ENCODE results near the gene XPR1. TPM values are rescaled to one million over a fixed set of nuclear protein-coding genes. Genes with fewer than 3 reads are reported as not detected.

XPR1 gene
- total and polyA plus RNA-seq, 2 donors (not counting 1 experiment from before 2014, with no cell fraction given) = 2.8 to 22.3 TPM

DNA sequence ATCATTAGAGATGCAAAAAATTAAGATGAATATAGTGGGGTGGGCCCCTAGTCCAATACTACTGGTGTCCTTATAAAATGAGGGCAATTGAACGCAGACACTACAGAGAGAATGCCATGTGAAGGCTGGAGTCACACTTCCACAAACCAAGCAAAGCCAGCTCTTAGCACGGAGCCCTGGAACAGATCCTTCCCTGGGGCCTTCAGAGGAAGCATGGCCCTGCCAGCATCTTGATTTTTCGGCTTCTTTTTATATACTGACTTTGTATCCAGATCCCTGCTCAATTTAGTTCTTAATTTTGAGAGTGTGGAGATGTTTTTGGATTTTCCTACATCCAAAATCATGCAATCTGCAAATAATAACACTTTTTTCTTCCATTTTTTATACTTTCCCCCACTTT is 270.7 kb downstream of the XPR1 start:
- peaks cover 0 to 4% (median 0%) of the 10 kb centered on the region in 3 donors for H3K9me3 ChIP-seq (ENCODE audit: control extremely low read depth in 1 of 3, control insufficient read depth in 2 of 3, insufficient read depth in 1 of 3, low read length in 2 of 3)
- DNase-seq = no peak
- H3K27me3 ChIP-seq (replicated peaks in 1 of 4; ENCODE audit: control extremely low read depth in 1 of 4, control insufficient read depth in 3 of 4, insufficient read depth in 4 of 4, low read length in 3 of 4) = no peaks in the 10 kb centered on the region
- H3K36me3 ChIP-seq (replicated peaks in 1 of 2; ENCODE audit: control extremely low read depth in 1 of 2, control insufficient read depth in 1 of 2, extremely low read depth in 1 of 2, insufficient read depth in 2 of 2, low read length in 1 of 2) = no peaks in the 10 kb centered on the region
- no peak overlapping the region for H3K9ac ChIP-seq (ENCODE audit: low read length)
- H3K79me2 ChIP-seq (ENCODE audit: control insufficient read depth, insufficient read depth, low read length) = no peaks in the 10 kb centered on the region
- no peak overlapping the region for H3K4me2 ChIP-seq (replicated peaks; ENCODE audit: low read depth, low read length, poor library complexity, severe bottlenecking)
- intact Hi-C loops (cut with micrococcal nuclease) = no loop called here
- WGBS (ENCODE audit: insufficient coverage) = 92% methylated on average over 2 of the region's 3 CpGs
- no peaks in the 10 kb centered on the region for H3K4me1 ChIP-seq (ENCODE audit: control insufficient read depth in 2 of 2, insufficient read depth in 2 of 2, low read length in 2 of 2)
- POLR2A ChIA-PET = no interaction called here
- H2AFZ ChIP-seq (ENCODE audit: insufficient read depth, low read depth, low read length, poor library complexity, severe bottlenecking) = no peak overlapping the region
- Mint-ChIP-seq H3K4me1 (no peaks in the 10 kb centered on the region), H3K9me3 (ENCODE audit: insufficient read depth) (no peaks in the 10 kb centered on the region), H3K4me3 (no peak overlapping the region), H3K27me3 (peaks cover 14% of the 10 kb centered on the region), H3K27ac (no peak overlapping the region)
- CTCF ChIA-PET = no interaction called here
- H4K20me1 ChIP-seq (ENCODE audit: control insufficient read depth, insufficient read depth, low read length, poor library complexity, severe bottlenecking) = no peaks in the 10 kb centered on the region
- no peak for TF ChIP-seq EZH2 (IDR thresholded peaks at IDR 0.05; ENCODE audit: borderline replicate concordance, insufficient read depth, low read depth, low read length, poor library complexity, severe bottlenecking)
- TF ChIP-seq, protein P1, sequence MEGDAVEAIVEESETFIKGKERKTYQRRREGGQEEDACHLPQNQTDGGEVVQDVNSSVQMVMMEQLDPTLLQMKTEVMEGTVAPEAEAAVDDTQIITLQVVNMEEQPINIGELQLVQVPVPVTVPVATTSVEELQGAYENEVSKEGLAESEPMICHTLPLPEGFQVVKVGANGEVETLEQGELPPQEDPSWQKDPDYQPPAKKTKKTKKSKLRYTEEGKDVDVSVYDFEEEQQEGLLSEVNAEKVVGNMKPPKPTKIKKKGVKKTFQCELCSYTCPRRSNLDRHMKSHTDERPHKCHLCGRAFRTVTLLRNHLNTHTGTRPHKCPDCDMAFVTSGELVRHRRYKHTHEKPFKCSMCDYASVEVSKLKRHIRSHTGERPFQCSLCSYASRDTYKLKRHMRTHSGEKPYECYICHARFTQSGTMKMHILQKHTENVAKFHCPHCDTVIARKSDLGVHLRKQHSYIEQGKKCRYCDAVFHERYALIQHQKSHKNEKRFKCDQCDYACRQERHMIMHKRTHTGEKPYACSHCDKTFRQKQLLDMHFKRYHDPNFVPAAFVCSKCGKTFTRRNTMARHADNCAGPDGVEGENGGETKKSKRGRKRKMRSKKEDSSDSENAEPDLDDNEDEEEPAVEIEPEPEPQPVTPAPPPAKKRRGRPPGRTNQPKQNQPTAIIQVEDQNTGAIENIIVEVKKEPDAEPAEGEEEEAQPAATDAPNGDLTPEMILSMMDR (IDR thresholded peaks at IDR 0.05) = no peak
- H3K4me3 ChIP-seq (ENCODE audit: control extremely low read depth in 1 of 5, extremely low read depth in 1 of 5, insufficient read depth in 1 of 5, low read depth in 2 of 5, low read length in 4 of 5) = no peak overlapping the region
- ATAC-seq (ENCODE audit: low read depth) = no peak
- no peak overlapping the region for H3K27ac ChIP-seq (ENCODE audit: low read length in 2 of 2)

DNA sequence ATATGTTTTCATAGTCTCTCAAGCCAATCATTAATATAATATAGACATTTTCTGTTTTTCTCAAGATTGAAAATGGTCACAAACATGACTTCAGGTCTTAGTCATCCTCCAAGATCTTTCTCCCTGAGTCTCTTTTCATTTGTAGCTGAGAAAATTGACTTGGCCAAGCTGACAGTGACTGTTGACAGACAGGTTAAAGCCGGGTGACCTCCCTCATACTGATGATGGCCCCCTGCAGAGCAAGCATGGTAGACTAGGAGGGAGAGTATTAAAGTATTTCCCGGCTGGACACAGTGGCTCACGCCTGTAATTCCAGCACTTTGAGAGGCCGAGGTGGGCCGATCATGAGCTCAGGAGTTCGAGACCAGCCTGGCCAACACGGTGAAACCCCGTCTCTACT is 274.1 kb downstream of the XPR1 start:
- intact Hi-C loops (cut with micrococcal nuclease) = no loop called here
- DNase-seq (no peak), ATAC-seq (ENCODE audit: low read depth) (no peak)
- TF ChIP-seq EZH2 (IDR thresholded peaks at IDR 0.05; ENCODE audit: borderline replicate concordance, insufficient read depth, low read depth, low read length, poor library complexity, severe bottlenecking) = no peak
- TF ChIP-seq, protein P1 (IDR thresholded peaks at IDR 0.05) = no peak
- Histone ChIP-seq H3K27ac (ENCODE audit: low read length in 2 of 2) (no peak overlapping the region), H3K9me3 (ENCODE audit: control extremely low read depth in 1 of 3, control insufficient read depth in 2 of 3, insufficient read depth in 1 of 3, low read length in 2 of 3) (peaks cover 0 to 4% (median 0%) of the 10 kb centered on the region in 3 donors), H3K27me3 (replicated peaks in 1 of 4; ENCODE audit: control extremely low read depth in 1 of 4, control insufficient read depth in 3 of 4, insufficient read depth in 4 of 4, low read length in 3 of 4) (peaks cover 0 to 5% (median 0%) of the 10 kb centered on the region in 4 experiments), H3K4me3 (ENCODE audit: control extremely low read depth in 1 of 5, extremely low read depth in 1 of 5, insufficient read depth in 1 of 5, low read depth in 2 of 5, low read length in 4 of 5) (no peak overlapping the region), H3K36me3 (replicated peaks in 1 of 2; ENCODE audit: control extremely low read depth in 1 of 2, control insufficient read depth in 1 of 2, extremely low read depth in 1 of 2, insufficient read depth in 2 of 2, low read length in 1 of 2) (no peaks in the 10 kb centered on the region), H3K79me2 (ENCODE audit: control insufficient read depth, insufficient read depth, low read length) (no peaks in the 10 kb centered on the region), H2AFZ (ENCODE audit: insufficient read depth, low read depth, low read length, poor library complexity, severe bottlenecking) (no peak overlapping the region), H3K4me2 (replicated peaks; ENCODE audit: low read depth, low read length, poor library complexity, severe bottlenecking) (no peak overlapping the region), H4K20me1 (ENCODE audit: control insufficient read depth, insufficient read depth, low read length, poor library complexity, severe bottlenecking) (no peaks in the 10 kb centered on the region), H3K4me1 (ENCODE audit: control insufficient read depth in 2 of 2, insufficient read depth in 2 of 2, low read length in 2 of 2) (no peaks in the 10 kb centered on the region), H3K9ac (ENCODE audit: low read length) (no peak overlapping the region)
- ChIA-PET CTCF (interaction anchor here (0.6 kb wide), 1 partner anchor 588 kb away, joined by 3 read pairs; no protein-coding TSS in a partner anchor), POLR2A (no interaction called here)
- 97% methylated on average over 5 of the region's 8 CpGs for whole genome bisulfite sequencing (ENCODE audit: insufficient coverage)
- no peaks in the 10 kb centered on the region for H3K9me3 Mint-ChIP-seq (ENCODE audit: insufficient read depth)
- H3K27ac Mint-ChIP-seq = no peak overlapping the region
- H3K4me1 Mint-ChIP-seq = no peaks in the 10 kb centered on the region
- H3K4me3 Mint-ChIP-seq = no peak overlapping the region
- peaks cover 21% of the 10 kb centered on the region for H3K27me3 Mint-ChIP-seq

All from B cell (primary cell).